Sigmoid colon (tissue), 7 donors: ENCODE results near the gene FKRP. TPM values are rescaled to one million over a fixed set of nuclear protein-coding genes. Genes with fewer than 3 reads are reported as not detected.
A peak's percentile ranks its signal among the peaks of the same experiment; 100 is the strongest.

Experiments used
- DNase-seq: peaks from one replicate; pipeline ENCODE4 v3.0.0-alpha.2; 2019
- H3K27ac ChIP-seq, 4 donors: fragments of 200-600 bp; sonication (generic); one replicate each; pipeline ENCODE4 v1.5.1; 2016 to 2019; ENCODE audit warnings: mild to moderate bottlenecking in 1 of 4
- H3K27me3 ChIP-seq, 3 donors: fragments of 200-600 bp; sonication (generic); one replicate each; pipeline ENCODE4 v1.5.1; 2019; ENCODE audit warnings: mild to moderate bottlenecking in 1 of 3
- H3K36me3 ChIP-seq, 4 donors: fragments of 200-600 bp; sonication (generic); one replicate each; pipeline ENCODE4 v1.5.1; 2016 to 2019
- H3K4me1 ChIP-seq, 4 donors: fragments of 200-600 bp; sonication (generic); one replicate each; pipeline ENCODE4 v1.5.1; 2017 to 2019
- H3K4me3 ChIP-seq, 4 donors: fragments of 200-600 bp; sonication (generic); one replicate each; pipeline ENCODE4 v1.5.1; 2017 to 2019; ENCODE audit warnings: mild to moderate bottlenecking in 2 of 4, moderate library complexity in 1 of 4
- H3K9me3 ChIP-seq, 4 donors: fragments of 200-600 bp in 3 of 4; sonication (generic) in 3 of 4; one replicate each; pipeline versions ENCODE4 v1.5.1 to v1.6.1; 2013 to 2019
- CTCF ChIP-seq, 4 experiments: fragments of 450-650 bp in 3 of 4; fragments of 200-600 bp in 1 of 4; IDR thresholded peaks; one replicate each; pipeline ENCODE4 v1.5.1; 2016 to 2019; ENCODE audit warnings: antibody characterized with exemption in 4 of 4, mild to moderate bottlenecking in 3 of 4, moderate library complexity in 2 of 4
- EP300 ChIP-seq, 4 donors: sonication (generic); formaldehyde crosslinking; IDR thresholded peaks; one replicate each; pipeline ENCODE4 v1.6.1; 2017; ENCODE audit warnings: antibody characterized with exemption in 4 of 4
- POLR2A ChIP-seq, 2 donors: fragments of 450-650 bp; IDR thresholded peaks; one replicate each; pipeline ENCODE4 v1.6.1; 2016; ENCODE audit warnings: antibody characterized with exemption in 2 of 2, mild to moderate bottlenecking in 2 of 2, moderate library complexity in 2 of 2
- POLR2AphosphoS5 ChIP-seq, 4 donors: sonication (generic); formaldehyde crosslinking; IDR thresholded peaks; one replicate each; pipeline ENCODE4 v1.6.1; 2017; ENCODE audit warnings: antibody characterized with exemption in 4 of 4
- WGBS, 2 donors: extraction: QIAGEN DNeasy Blood & Tissue Kit; methylation state at CpG; one replicate each; pipeline ENCODE4 v1.1.7; 2013; 5-methylcytosine and 5-hydroxymethylcytosine counted together
- intact Hi-C: fragments of 100-400 bp; cut with DNase I; formaldehyde crosslinking; loops from one replicate; pipeline ENCODE4 v1.15.1; 2023
- polyA plus RNA-seq, 3 donors: library from polyadenylated mRNA; stranded (reverse); fragments of 200-250 nt; gene quantifications; one replicate each; pipeline ENCODE4 v1.2.3, GENCODE V29; 2013
- total RNA-seq, 4 donors: library from RNA; depleted of rRNA; stranded (reverse); fragments of >200 nt; gene quantifications; one replicate each; pipeline ENCODE4 v1.1.0, GENCODE V29; 2016
- donor health status: healthy with polysubstance abuse.
- donor health status: Bipolar disorder and iron deficiency.
- donor health status: healthy.

FKRP gene
- total and polyA plus RNA-seq, 7 donors, result 1.4 to 31.0 (median 15.0) TPM

- Histone ChIP-seq H3K9me3 (no peaks in the 10 kb centered on the region), H3K36me3 (no peaks in the 10 kb centered on the region), H3K27me3 (no peaks in the 10 kb centered on the region), H3K27ac (peak overlapping the region in 1 of 4 donors; percentile 39), H3K4me1 (peaks cover 0 to 50% (median 30%) of the 10 kb centered on the region in 4 donors), H3K4me3 (peak overlapping the region in 3 of 4 donors; percentile 58 to 65 (median 60))
- DNase-seq, result no peak
- intact Hi-C loops, result loop anchor here (10.0 kb wide), 1 partner anchor 46 kb away; no protein-coding TSS in a partner anchor
- WGBS, 2 donors, result 71 to 75% methylated on average over 9 of the region's 9 CpGs
- no peak for TF ChIP-seq CTCF (IDR thresholded peaks at IDR 0.05)
- no peak for TF ChIP-seq POLR2AphosphoS5 (IDR thresholded peaks at IDR 0.05)
- no peak for TF ChIP-seq POLR2A (IDR thresholded peaks at IDR 0.05)
- TF ChIP-seq EP300 (IDR thresholded peaks at IDR 0.05), result no peak
Observed at GRCh38 chr19:46788968-46789338, 43.1 kb downstream of the FKRP start.

DNA sequence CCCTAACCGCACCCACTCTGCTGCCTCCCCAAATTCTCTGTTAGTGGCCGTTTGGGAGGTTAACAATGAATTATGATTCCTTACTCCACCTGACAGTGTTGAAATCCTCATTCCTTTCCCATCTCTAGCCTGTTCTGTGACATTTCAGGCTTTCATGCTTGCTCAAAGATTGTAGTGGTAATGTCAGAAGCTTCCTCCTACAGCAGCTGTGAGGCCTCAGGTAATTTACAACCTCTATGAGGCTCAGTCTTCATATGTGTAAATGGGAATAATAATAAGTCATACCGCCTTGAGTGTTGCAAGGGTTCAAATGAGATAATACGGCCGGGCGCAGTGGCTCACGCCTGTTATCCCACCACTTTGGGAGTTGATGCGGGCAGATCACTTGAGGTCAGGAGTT, 43.5 kb downstream of the FKRP start:
- H3K9me3 ChIP-seq, result no peaks in the 10 kb centered on the region
- no peaks in the 10 kb centered on the region for H3K27me3 ChIP-seq
- no peak for TF ChIP-seq POLR2AphosphoS5 (IDR thresholded peaks at IDR 0.05)
- no peak for TF ChIP-seq CTCF (IDR thresholded peaks at IDR 0.05)
- TF ChIP-seq EP300 (IDR thresholded peaks at IDR 0.05), result no peak
- no peak for TF ChIP-seq POLR2A (IDR thresholded peaks at IDR 0.05)
- no peak overlapping the region for H3K4me3 ChIP-seq
- H3K36me3 ChIP-seq, result no peaks in the 10 kb centered on the region
- H3K4me1 ChIP-seq, result peaks cover 0 to 46% (median 26%) of the 10 kb centered on the region in 4 donors
- intact Hi-C loops, result loop anchor here (10.0 kb wide), 1 partner anchor 45 kb away; no protein-coding TSS in a partner anchor
- WGBS, 2 donors, result 92 to 94% methylated on average over 8 of the region's 8 CpGs
- DNase-seq, result no peak
- no peak overlapping the region for H3K27ac ChIP-seq

DNA sequence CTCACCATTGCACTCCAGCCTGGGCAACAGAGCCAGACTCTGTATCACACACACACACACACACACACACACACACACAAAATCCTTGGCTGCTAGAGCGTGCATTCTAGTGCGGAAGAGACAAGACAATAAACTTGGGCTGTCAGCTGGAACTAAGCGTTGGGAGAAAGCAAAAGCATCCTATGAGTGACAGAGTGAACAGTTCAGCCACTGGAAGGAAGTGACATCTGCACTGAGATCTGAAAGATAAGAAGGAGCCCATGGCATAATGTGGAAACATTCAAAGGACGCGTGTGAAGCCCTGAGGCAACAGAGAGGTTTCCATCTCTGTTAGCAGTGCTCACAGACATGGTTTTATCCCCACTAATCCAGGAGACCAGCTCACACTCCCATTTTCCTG, 46.1 kb downstream of the FKRP start:
- TF ChIP-seq POLR2AphosphoS5 (IDR thresholded peaks at IDR 0.05), result no peak
- no peak for TF ChIP-seq EP300 (IDR thresholded peaks at IDR 0.05)
- no peak for TF ChIP-seq CTCF (IDR thresholded peaks at IDR 0.05)
- no peak for TF ChIP-seq POLR2A (IDR thresholded peaks at IDR 0.05)
- peaks cover 0 to 20% (median 13%) of the 10 kb centered on the region in 4 donors for H3K4me1 ChIP-seq
- H3K4me3 ChIP-seq, result no peak overlapping the region
- H3K27ac ChIP-seq, result no peak overlapping the region
- intact Hi-C loops, result no loop called here
- WGBS, 2 donors, result 40 to 71% methylated on average over 5 of the region's 5 CpGs
- no peaks in the 10 kb centered on the region for H3K27me3 ChIP-seq
- H3K36me3 ChIP-seq, result no peaks in the 10 kb centered on the region
- DNase-seq, result no peak
- no peaks in the 10 kb centered on the region for H3K9me3 ChIP-seq

- no peaks in the 10 kb centered on the region for H3K27me3 ChIP-seq
- H3K4me3 ChIP-seq, result no peak overlapping the region
- TF ChIP-seq POLR2A (IDR thresholded peaks at IDR 0.05) (no peak), EP300 (IDR thresholded peaks at IDR 0.05) (no peak), CTCF (IDR thresholded peaks at IDR 0.05) (no peak), POLR2AphosphoS5 (IDR thresholded peaks at IDR 0.05) (no peak)
- no peaks in the 10 kb centered on the region for H3K36me3 ChIP-seq
- intact Hi-C loops, result no loop called here
- no peak overlapping the region for H3K27ac ChIP-seq
- no peaks in the 10 kb centered on the region for H3K4me1 ChIP-seq
- no peaks in the 10 kb centered on the region for H3K9me3 ChIP-seq
- WGBS, 2 donors, result 96 to 99% methylated on average over 1 of the region's 1 CpG
- DNase-seq, result no peak
Observed at GRCh38 chr19:46797881-46798280, 52.0 kb downstream of the FKRP start.

DNA sequence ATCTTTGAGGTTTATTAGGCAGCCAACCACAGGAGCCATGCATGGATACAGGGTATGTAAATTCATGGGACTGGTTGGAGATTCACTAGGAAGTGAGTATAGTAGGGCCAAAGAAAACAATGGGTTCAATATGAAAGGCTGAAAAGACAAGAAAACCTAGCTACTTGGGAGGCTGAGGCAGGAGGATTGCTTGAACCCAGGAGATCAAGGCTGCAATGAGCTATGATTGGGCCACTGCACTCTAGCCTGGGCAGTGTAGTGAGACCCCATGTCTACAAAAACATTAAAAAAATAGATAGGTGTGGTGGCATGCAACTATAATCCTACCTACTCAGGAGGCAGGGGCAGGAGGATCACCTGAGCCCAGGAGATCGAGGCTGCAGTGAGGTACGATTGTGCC, 52.9 kb downstream of the FKRP start:
- WGBS, 2 donors, result 94 to 96% methylated on average over 2 of the region's 2 CpGs
- Histone ChIP-seq H3K4me1 (no peaks in the 10 kb centered on the region), H3K9me3 (no peaks in the 10 kb centered on the region), H3K27ac (no peak overlapping the region), H3K36me3 (no peaks in the 10 kb centered on the region), H3K27me3 (no peaks in the 10 kb centered on the region), H3K4me3 (no peak overlapping the region)
- DNase-seq, result no peak
- intact Hi-C loops, result no loop called here
- TF ChIP-seq POLR2A (IDR thresholded peaks at IDR 0.05) (no peak), EP300 (IDR thresholded peaks at IDR 0.05) (no peak), CTCF (IDR thresholded peaks at IDR 0.05) (no peak), POLR2AphosphoS5 (IDR thresholded peaks at IDR 0.05) (no peak)
